Activated CD8-positive, alpha-beta memory T cell treated with anti-CD3 and anti-CD28 coated beads, Interleukin-2, amount 50 U/mL, for 24 hours (primary cell): Measurements from ENCODE around the gene PRR12.

ENCODE experiments used
- DNase-seq: peaks from one replicate; pipeline ENCODE4 v3.0.0-alpha.2; 2020; ENCODE audit errors: extremely low read depth

Gene PRR12

GRCh38 chr19:49565261-49565660 lies 25.7 kb upstream of the PRR12 start:
- no peak for DNase-seq

DNA sequence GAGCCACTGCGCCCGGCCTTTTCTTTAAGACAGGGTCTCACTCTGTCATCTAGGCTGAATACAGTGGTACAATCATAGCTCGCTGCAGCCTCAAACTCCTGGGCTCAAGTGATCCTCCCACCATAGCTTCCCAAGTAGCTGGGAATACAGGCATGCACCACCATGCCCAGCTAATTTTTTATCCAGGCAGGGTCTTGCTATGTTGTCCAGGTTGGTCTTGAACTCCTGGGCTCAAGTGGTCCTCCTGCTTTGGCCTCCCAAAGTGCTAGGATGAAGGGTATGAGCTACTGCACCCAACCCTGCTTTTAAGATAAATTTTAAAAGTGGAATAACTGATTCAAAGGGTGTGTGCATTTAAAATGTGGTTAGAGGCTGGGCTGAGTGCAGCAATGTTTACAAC lies 24.7 kb upstream of the PRR12 start:
- DNase-seq: no peak

- no peak for DNase-seq
Observed at GRCh38 chr19:49567861-49568441, 23.0 kb upstream of the PRR12 start.

GRCh38 chr19:49570138-49570856 lies 20.7 kb upstream of the PRR12 start:
- DNase-seq: no peak

GRCh38 chr19:49570997-49571676 lies 19.8 kb upstream of the PRR12 start:
- DNase-seq: no peak

- DNase-seq: no peak
Observed at GRCh38 chr19:49573009-49573408, 18.0 kb upstream of the PRR12 start.

- DNase-seq: no peak
Observed at GRCh38 chr19:49573425-49573824, 17.6 kb upstream of the PRR12 start.

DNA sequence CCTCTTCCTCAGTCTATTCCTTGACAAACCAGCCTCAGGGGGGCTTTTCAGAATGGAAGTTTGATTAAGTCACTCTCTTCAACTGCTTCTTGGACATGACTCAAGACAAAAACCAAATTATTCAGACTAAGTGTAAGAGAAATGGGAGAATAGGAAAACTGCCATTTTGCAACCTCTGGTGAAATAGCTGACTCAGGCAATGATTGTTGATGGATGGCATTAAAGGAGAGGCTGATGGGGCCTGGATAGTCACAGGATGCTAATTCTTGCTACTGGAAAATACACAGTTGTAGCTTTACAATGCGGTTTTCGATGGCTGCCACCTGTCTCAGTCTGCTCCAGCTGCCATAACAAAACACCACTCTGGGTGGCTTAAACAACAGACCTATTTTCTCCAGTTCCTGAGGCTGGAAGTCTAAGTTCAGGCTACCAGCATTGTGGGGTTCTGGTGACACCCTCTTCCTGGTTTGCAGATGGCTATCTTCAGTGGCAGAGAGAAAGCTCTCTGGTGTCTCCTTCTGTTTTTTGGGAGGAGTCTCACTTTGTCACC lies 16.7 kb upstream of the PRR12 start:
- DNase-seq: no peak

- DNase-seq: no peak
Observed at GRCh38 chr19:49579193-49579592, 11.8 kb upstream of the PRR12 start.

GRCh38 chr19:49579947-49580263 lies 11.1 kb upstream of the PRR12 start:
- DNase-seq: no peak

GRCh38 chr19:49580264-49581006 lies 10.5 kb upstream of the PRR12 start, which contains the start of gene NOSIP:
Gene NOSIP, minus strand, starts transcription at chr19:49580556. Its CDS starts 19,865 bp downstream, at chr19:49560691.
- DNase-seq: peak; percentile 95

DNA sequence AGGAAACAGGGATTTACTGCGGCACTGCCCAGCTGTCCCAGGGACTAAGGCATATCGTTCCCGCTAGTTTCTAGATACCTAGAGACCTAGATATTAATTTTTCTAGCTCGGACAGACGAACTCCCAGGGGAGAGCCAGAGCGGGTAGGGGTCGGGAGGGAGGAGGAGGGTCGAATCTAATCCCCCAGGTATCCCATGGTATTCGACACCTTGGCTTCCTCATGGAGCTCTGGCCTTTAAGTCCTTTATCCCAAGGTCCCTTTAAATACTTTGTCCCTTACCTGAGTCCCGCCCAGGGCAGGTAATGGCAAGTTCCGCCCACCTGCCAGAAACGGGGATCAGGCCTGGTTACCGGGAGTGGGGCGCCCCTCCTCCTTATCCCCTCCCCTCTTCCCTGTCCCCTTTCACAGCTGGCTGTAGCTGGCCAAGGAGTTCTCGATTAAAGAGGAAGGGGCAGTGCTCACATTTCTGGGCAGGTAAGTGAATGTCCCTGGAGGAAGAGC lies 9.9 kb upstream of the PRR12 start, which contains the start of gene PRRG2:
Gene PRRG2 (plus strand): TSS at position 310 of the 502 bp plus-strand sequence. CDS start 1,904 bp downstream, outside the sequence.
- no peak for DNase-seq

DNA sequence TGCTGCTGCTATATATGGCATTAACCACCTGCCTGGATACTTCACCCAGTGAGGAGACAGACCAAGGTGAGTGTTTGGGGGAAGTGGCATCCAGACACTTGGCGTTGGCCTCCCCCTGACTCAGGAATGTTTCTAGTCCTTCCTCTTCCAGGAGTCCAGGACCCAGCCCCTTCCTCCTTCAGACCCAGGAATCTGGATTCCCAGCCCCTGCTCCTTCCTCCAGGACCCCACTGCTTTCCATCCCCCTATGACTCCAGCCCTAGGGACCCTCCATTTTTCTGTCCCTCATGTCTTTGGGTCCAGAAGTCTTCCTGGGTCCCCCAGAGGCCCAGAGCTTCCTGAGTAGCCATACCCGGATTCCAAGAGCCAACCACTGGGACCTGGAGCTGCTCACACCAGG lies 7.7 kb upstream of the PRR12 start:
- DNase-seq: no peak

GRCh38 chr19:49585023-49585422 lies 6.0 kb upstream of the PRR12 start:
- no peak for DNase-seq

DNA sequence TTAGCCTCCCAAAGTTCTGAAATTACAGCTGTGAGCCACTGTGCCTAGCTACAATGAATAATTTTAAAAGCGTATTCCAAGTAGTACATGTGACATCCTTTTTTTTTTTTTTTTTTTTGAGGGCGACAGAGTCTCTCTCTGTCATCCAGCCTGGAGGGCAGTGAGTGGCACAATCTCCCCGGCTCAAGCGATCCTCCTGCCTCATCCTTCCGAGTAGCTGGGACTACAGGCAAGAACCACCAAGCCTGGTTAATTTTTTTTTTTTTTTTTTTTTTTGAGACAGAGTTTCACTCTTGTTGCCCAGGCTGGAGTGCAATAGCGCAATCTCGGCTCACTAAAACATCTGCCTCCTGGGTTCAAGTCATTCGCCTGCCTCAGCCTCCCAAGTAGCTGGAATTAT lies 3.8 kb upstream of the PRR12 start:
- no peak for DNase-seq

GRCh38 chr19:49588365-49589122 lies 2.4 kb upstream of the PRR12 start:
- DNase-seq: no peak

GRCh38 chr19:49589502-49589905 lies 1.5 kb upstream of the PRR12 start:
- no peak for DNase-seq

- DNase-seq: peak; percentile 82
Observed at GRCh38 chr19:49590071-49590970, 661 bp upstream of the PRR12 start.

DNA sequence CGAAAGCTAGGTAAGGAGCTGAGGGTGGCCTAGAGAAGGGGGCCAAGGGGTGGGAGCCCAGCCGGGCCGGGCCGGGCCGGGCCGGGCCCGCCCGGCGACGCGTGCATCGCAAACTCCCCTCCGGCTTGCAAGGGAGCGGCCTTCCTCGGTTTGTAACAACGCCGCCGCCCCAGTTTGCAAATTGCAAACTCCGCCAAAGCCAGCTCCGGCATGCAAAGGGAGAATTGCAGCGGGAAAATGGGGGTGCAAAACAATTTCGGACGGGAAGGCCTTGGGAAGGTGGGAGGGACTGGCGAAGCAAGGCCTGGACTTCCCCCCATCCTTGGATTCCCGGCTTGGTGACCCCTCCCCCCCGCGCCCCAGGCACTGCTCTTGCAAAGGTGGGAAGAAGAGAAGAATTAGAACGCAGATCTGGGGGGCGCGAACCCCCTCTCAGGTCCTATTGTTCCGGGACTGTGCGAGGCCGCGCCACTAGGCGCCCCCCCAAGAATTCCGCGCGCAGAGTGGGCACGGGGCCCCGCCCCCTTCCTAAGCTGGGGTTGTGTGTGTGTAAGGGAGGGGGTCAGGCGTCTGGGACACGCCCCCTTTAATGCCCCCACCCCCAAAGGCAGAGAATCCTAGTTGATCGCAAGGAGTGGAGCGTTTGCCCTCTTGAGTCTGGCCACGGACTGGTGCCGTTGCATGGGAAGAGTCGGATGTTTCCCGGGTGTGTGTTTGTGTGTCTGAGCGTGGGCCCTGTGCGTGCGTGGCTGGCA lies 926 bp downstream of the PRR12 start:
- DNase-seq: no peak
